Measurements from ENCODE around the gene DNAJC17.

DNAJC17 gene

DNA sequence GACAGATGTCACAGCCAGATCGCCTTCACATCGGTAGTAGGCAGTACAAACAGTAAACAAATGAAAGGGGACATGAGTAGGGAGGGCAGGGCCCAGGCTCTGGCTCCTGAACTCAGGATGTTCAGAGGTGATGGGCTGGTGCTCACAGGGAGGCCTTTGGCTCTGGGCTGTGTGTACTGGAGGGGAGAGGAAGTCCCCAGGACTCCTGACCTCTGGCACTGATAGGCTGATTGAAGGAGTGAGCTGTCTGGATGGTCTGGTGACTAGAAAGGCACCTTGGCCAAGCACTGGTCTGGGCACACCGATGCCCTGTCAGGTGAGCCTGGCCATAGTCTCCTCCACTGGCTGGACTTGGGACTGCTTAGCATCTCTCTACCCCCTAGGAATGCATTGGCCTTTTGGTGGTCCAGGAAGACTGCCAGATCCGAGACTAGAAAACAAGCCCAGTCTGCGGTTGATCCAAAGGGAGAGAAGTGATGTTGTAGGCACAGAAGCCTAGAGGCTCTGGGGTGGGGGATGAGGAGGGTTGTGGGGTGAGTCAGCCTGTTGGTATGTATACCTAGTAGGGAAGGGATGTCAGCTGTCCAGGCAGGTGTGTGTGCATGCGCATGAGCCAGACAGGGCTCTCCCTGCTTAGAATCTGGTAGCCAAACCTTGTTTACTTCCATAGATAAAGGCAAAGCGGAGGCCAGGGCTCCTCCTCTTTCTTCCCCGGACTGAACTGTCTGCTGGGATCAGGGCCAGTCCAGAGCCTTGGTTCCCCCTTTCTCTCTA, 38.4 kb upstream of the DNAJC17 start:
- Histone ChIP-seq H3K36me3 (ENCODE audit: control insufficient read depth, insufficient read depth, low read length) (no peaks in the 10 kb centered on the region), H3K27me3 (ENCODE audit: control insufficient read depth, insufficient read depth, low read length, poor library complexity, severe bottlenecking) (peaks cover 48% of the 10 kb centered on the region), H3K4me1 (ENCODE audit: control insufficient read depth, insufficient read depth, low read length) (peaks cover 10% of the 10 kb centered on the region), H3K27ac (ENCODE audit: insufficient read depth, low read depth, low read length, poor library complexity, severe bottlenecking) (no peak overlapping the region), H3K4me3 (ENCODE audit: insufficient read depth, low read depth, low read length) (no peak overlapping the region), H3K9me3 (ENCODE audit: control insufficient read depth, low read length) (no peaks in the 10 kb centered on the region)
- WGBS, 2 experiments: 84 to 85% methylated on average over 8 of the region's 8 CpGs

DNA sequence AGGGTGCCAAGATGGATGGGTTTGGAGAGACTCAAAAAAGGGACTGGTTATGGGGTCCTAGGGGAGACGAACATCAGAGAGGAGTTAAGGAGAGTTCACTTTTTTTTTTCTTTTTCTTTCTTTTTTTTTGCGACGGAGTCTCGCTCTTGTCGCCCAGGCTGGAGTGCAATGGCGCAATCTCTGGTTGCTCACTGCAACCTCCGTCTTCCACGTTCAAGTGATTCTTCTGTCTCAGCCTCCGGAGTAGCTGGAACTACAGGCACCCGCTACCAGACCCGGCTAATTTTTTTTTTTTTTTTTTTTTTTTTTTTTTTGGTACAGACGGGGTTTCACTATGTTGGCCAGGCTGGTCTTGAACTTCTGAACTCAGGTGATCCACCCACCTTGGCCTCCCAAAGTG, 37.8 kb upstream of the DNAJC17 start:
- Histone ChIP-seq H3K4me1 (ENCODE audit: control insufficient read depth, insufficient read depth, low read length) (peaks cover 10% of the 10 kb centered on the region), H3K9me3 (ENCODE audit: control insufficient read depth, low read length) (no peaks in the 10 kb centered on the region), H3K27ac (ENCODE audit: insufficient read depth, low read depth, low read length, poor library complexity, severe bottlenecking) (no peak overlapping the region), H3K36me3 (ENCODE audit: control insufficient read depth, insufficient read depth, low read length) (no peaks in the 10 kb centered on the region), H3K4me3 (ENCODE audit: insufficient read depth, low read depth, low read length) (peak overlapping the region; percentile 49), H3K27me3 (ENCODE audit: control insufficient read depth, insufficient read depth, low read length, poor library complexity, severe bottlenecking) (peaks cover 48% of the 10 kb centered on the region)
- 64 to 68% methylated on average over 11 to 12 of the region's 12 CpGs for WGBS, 2 experiments

DNA sequence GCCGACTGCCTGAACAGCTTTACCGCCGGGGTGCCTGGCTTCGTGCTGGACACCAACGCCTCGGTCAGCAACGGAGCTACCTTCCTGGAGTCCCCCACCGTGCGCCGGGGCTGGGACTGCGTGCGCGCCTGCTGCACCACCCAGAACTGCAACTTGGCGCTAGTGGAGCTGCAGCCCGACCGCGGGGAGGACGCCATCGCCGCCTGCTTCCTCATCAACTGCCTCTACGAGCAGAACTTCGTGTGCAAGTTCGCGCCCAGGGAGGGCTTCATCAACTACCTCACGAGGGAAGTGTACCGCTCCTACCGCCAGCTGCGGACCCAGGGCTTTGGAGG, 37.4 kb upstream of the DNAJC17 start:
- Histone ChIP-seq H3K36me3 (ENCODE audit: control insufficient read depth, insufficient read depth, low read length) (no peaks in the 10 kb centered on the region), H3K4me3 (ENCODE audit: insufficient read depth, low read depth, low read length) (peak overlapping the region; percentile 49), H3K27me3 (ENCODE audit: control insufficient read depth, insufficient read depth, low read length, poor library complexity, severe bottlenecking) (peaks cover 48% of the 10 kb centered on the region), H3K9me3 (ENCODE audit: control insufficient read depth, low read length) (no peaks in the 10 kb centered on the region), H3K4me1 (ENCODE audit: control insufficient read depth, insufficient read depth, low read length) (peaks cover 10% of the 10 kb centered on the region), H3K27ac (ENCODE audit: insufficient read depth, low read depth, low read length, poor library complexity, severe bottlenecking) (no peak overlapping the region)
- WGBS, 2 experiments: 4 to 5% methylated on average over 28 of the region's 28 CpGs

GRCh38 chr15:40843885-40844695, 36.8 kb upstream of the DNAJC17 start, which contains the start of gene SPINT1:
SPINT1 (plus strand) TSS chr15:40844048; CDS start chr15:40844555, 507 bp downstream.
- peaks cover 48% of the 10 kb centered on the region for H3K27me3 ChIP-seq (ENCODE audit: control insufficient read depth, insufficient read depth, low read length, poor library complexity, severe bottlenecking)
- 0 to 1% methylated on average over 89 of the region's 89 CpGs for WGBS, 2 experiments
- peaks cover 10% of the 10 kb centered on the region for H3K4me1 ChIP-seq (ENCODE audit: control insufficient read depth, insufficient read depth, low read length)
- H3K9me3 ChIP-seq (ENCODE audit: control insufficient read depth, low read length): no peaks in the 10 kb centered on the region
- H3K27ac ChIP-seq (ENCODE audit: insufficient read depth, low read depth, low read length, poor library complexity, severe bottlenecking): no peak within 1 kb of the TSS
- H3K36me3 ChIP-seq (ENCODE audit: control insufficient read depth, insufficient read depth, low read length): no peaks in the 10 kb centered on the region
- peak within 1 kb of the TSS; percentile 49 for H3K4me3 ChIP-seq (ENCODE audit: insufficient read depth, low read depth, low read length)

- H3K27me3 ChIP-seq (ENCODE audit: control insufficient read depth, insufficient read depth, low read length, poor library complexity, severe bottlenecking): peaks cover 48% of the 10 kb centered on the region
- H3K4me1 ChIP-seq (ENCODE audit: control insufficient read depth, insufficient read depth, low read length): peaks cover 10% of the 10 kb centered on the region
- H3K4me3 ChIP-seq (ENCODE audit: insufficient read depth, low read depth, low read length): peak overlapping the region; percentile 49
- H3K36me3 ChIP-seq (ENCODE audit: control insufficient read depth, insufficient read depth, low read length): no peaks in the 10 kb centered on the region
- H3K9me3 ChIP-seq (ENCODE audit: control insufficient read depth, low read length): no peaks in the 10 kb centered on the region
- no peak overlapping the region for H3K27ac ChIP-seq (ENCODE audit: insufficient read depth, low read depth, low read length, poor library complexity, severe bottlenecking)
- WGBS, 2 experiments: 7 to 8% methylated on average over 34 of the region's 34 CpGs
Observed at GRCh38 chr15:40843261-40843884, 36.1 kb upstream of the DNAJC17 start.

DNA sequence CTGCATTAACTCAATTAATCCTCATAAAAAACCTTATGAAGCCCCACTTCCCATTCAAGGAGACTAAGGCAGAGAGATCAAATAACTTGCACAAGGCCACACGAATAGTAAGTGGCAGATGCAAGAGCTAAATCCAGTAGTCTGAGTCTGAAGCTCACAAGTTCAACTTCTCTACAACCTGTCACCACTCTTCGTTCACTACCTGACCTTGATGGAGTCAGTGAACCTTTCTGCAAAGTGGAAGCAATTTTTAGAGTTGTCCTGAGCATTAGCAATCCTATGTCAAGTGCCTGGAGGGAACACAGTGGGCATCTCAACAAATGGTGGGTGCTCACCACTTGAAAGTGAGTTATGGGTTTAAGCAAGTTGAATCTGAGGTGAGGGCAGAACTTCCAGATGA, 34.5 kb upstream of the DNAJC17 start:
- H3K27ac ChIP-seq (ENCODE audit: insufficient read depth, low read depth, low read length, poor library complexity, severe bottlenecking): no peak overlapping the region
- H3K36me3 ChIP-seq (ENCODE audit: control insufficient read depth, insufficient read depth, low read length): no peaks in the 10 kb centered on the region
- no peak overlapping the region for H3K4me3 ChIP-seq (ENCODE audit: insufficient read depth, low read depth, low read length)
- H3K9me3 ChIP-seq (ENCODE audit: control insufficient read depth, low read length): no peaks in the 10 kb centered on the region
- peaks cover 48% of the 10 kb centered on the region for H3K27me3 ChIP-seq (ENCODE audit: control insufficient read depth, insufficient read depth, low read length, poor library complexity, severe bottlenecking)
- WGBS, 2 experiments: 92 to 97% methylated on average over 2 of the region's 2 CpGs
- H3K4me1 ChIP-seq (ENCODE audit: control insufficient read depth, insufficient read depth, low read length): no peaks in the 10 kb centered on the region

DNA sequence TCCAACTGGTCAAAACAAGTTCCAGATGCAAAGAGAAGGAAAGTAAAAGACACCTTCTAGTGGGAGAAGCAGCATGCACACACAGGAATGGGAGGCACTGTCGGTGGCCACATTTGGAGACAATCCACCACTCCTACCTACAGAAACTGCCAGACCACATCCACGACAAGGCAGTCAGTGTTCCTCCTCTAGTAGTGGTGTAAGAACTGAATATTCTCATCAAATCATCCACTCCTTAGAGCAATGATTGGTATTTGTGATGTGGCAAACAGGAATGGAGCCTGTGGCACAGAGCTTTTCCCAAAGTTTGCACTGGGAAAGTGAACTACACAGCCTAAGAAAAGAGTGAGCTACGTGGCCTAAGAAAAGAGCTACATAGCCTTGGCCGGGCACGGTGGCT, 31.5 kb upstream of the DNAJC17 start:
- no peak overlapping the region for H3K27ac ChIP-seq (ENCODE audit: insufficient read depth, low read depth, low read length, poor library complexity, severe bottlenecking)
- WGBS, 2 experiments: 89 to 93% methylated on average over 4 to 5 of the region's 5 CpGs
- no peak overlapping the region for H3K4me3 ChIP-seq (ENCODE audit: insufficient read depth, low read depth, low read length)
- peaks cover 26% of the 10 kb centered on the region for H3K27me3 ChIP-seq (ENCODE audit: control insufficient read depth, insufficient read depth, low read length, poor library complexity, severe bottlenecking)
- H3K9me3 ChIP-seq (ENCODE audit: control insufficient read depth, low read length): no peaks in the 10 kb centered on the region
- no peaks in the 10 kb centered on the region for H3K36me3 ChIP-seq (ENCODE audit: control insufficient read depth, insufficient read depth, low read length)
- H3K4me1 ChIP-seq (ENCODE audit: control insufficient read depth, insufficient read depth, low read length): no peaks in the 10 kb centered on the region

GRCh38 chr15:40836020-40836419, 28.7 kb upstream of the DNAJC17 start:
- no peak overlapping the region for H3K27ac ChIP-seq (ENCODE audit: insufficient read depth, low read depth, low read length, poor library complexity, severe bottlenecking)
- H3K9me3 ChIP-seq (ENCODE audit: control insufficient read depth, low read length): no peaks in the 10 kb centered on the region
- no peak overlapping the region for H3K4me3 ChIP-seq (ENCODE audit: insufficient read depth, low read depth, low read length)
- H3K4me1 ChIP-seq (ENCODE audit: control insufficient read depth, insufficient read depth, low read length): no peaks in the 10 kb centered on the region
- no peaks in the 10 kb centered on the region for H3K36me3 ChIP-seq (ENCODE audit: control insufficient read depth, insufficient read depth, low read length)
- 90 to 96% methylated on average over 1 of the region's 1 CpG for WGBS, 2 experiments
- H3K27me3 ChIP-seq (ENCODE audit: control insufficient read depth, insufficient read depth, low read length, poor library complexity, severe bottlenecking): no peaks in the 10 kb centered on the region

GRCh38 chr15:40832903-40833302, 25.6 kb upstream of the DNAJC17 start:
- no peak overlapping the region for H3K4me3 ChIP-seq (ENCODE audit: insufficient read depth, low read depth, low read length)
- no peaks in the 10 kb centered on the region for H3K9me3 ChIP-seq (ENCODE audit: control insufficient read depth, low read length)
- no peak overlapping the region for H3K27ac ChIP-seq (ENCODE audit: insufficient read depth, low read depth, low read length, poor library complexity, severe bottlenecking)
- no peaks in the 10 kb centered on the region for H3K27me3 ChIP-seq (ENCODE audit: control insufficient read depth, insufficient read depth, low read length, poor library complexity, severe bottlenecking)
- H3K36me3 ChIP-seq (ENCODE audit: control insufficient read depth, insufficient read depth, low read length): no peaks in the 10 kb centered on the region
- H3K4me1 ChIP-seq (ENCODE audit: control insufficient read depth, insufficient read depth, low read length): no peaks in the 10 kb centered on the region

GRCh38 chr15:40831861-40832260, 24.6 kb upstream of the DNAJC17 start:
- no peaks in the 10 kb centered on the region for H3K27me3 ChIP-seq (ENCODE audit: control insufficient read depth, insufficient read depth, low read length, poor library complexity, severe bottlenecking)
- no peaks in the 10 kb centered on the region for H3K36me3 ChIP-seq (ENCODE audit: control insufficient read depth, insufficient read depth, low read length)
- H3K4me3 ChIP-seq (ENCODE audit: insufficient read depth, low read depth, low read length): no peak overlapping the region
- H3K9me3 ChIP-seq (ENCODE audit: control insufficient read depth, low read length): no peaks in the 10 kb centered on the region
- whole genome bisulfite sequencing, 2 experiments: 88 to 95% methylated on average over 1 of the region's 1 CpG
- no peak overlapping the region for H3K27ac ChIP-seq (ENCODE audit: insufficient read depth, low read depth, low read length, poor library complexity, severe bottlenecking)
- no peaks in the 10 kb centered on the region for H3K4me1 ChIP-seq (ENCODE audit: control insufficient read depth, insufficient read depth, low read length)

Measured in ectodermal cell (in vitro differentiated cells).